PC-3 (cell line): ENCODE data around the gene UQCC2. TPM values are rescaled to one million over a fixed set of nuclear protein-coding genes. Genes with fewer than 3 reads are reported as not detected.
A peak's percentile ranks its signal among the peaks of the same experiment; 100 is the strongest.

Experiments used
- ATAC-seq: fragments of 200-7000 bp; cut with Tn5 transposase; 2 replicates; pipeline ENCODE4 v1.9.1; 2020; ENCODE audit warnings: mild to moderate bottlenecking, moderate library complexity
- BruUV-seq: library from RNA; stranded (reverse); fragments of 400-500 nt; replicated peaks from 2 replicates; lab custom pipeline; 2021; lab: Mats Ljungman, UMichigan
- CTCF ChIA-PET: fragments of 300-600 bp; sonication (Branson Sonifier 250); formaldehyde crosslinking; loops from one replicate; lab custom pipeline; 2022; ENCODE audit warnings: antibody characterized with exemption; lab: Charles Lee
- POLR2A ChIA-PET: fragments of 300-600 bp; sonication (Branson Sonifier 250); formaldehyde crosslinking; loops from one replicate; lab custom pipeline; 2022; ENCODE audit warnings: antibody characterized with exemption; ENCODE audit not compliant: unreplicated experiment; lab: Charles Lee
- DNase-seq: peaks from one replicate; pipeline ENCODE4 v3.0.0-alpha.2; 2015
- H2AFZ ChIP-seq: fragments of 300-600 bp; sonication (generic); 2 replicates; pipeline ENCODE4 v1.6.0; 2016; ENCODE audit warnings: antibody characterized with exemption, low read length
- H3F3A ChIP-seq: fragments of 300-600 bp; sonication (generic); one replicate; pipeline ENCODE4 v1.6.0; 2017; ENCODE audit warnings: antibody characterized with exemption, low read length, control low read depth, mild to moderate bottlenecking; ENCODE audit not compliant: unreplicated experiment
- H3K27ac ChIP-seq: fragments of 300-600 bp; sonication (generic); 2 replicates; pipeline ENCODE4 v1.5.1; 2016; ENCODE audit warnings: mild to moderate bottlenecking, low read length
- H3K27me3 ChIP-seq: fragments of 300-600 bp; sonication (generic); 2 replicates; pipeline ENCODE4 v1.6.1; 2016; ENCODE audit warnings: low read length, mixed read lengths
- H3K36me3 ChIP-seq: fragments of 300-600 bp; sonication (generic); 2 replicates; pipeline ENCODE4 v1.6.1; 2016; ENCODE audit warnings: low read depth, mixed run types, low read length, mixed read lengths
- H3K4me1 ChIP-seq: fragments of 300-600 bp; sonication (generic); 2 replicates; pipeline ENCODE4 v1.5.1; 2016; ENCODE audit warnings: low read length; ENCODE audit not compliant: insufficient read depth
- H3K4me2 ChIP-seq: fragments of 300-600 bp; sonication (generic); 2 replicates; pipeline ENCODE4 v1.6.0; 2016; ENCODE audit warnings: low read length
- H3K4me3 ChIP-seq: fragments of 300-600 bp; sonication (generic); 2 replicates; pipeline ENCODE4 v1.5.1; 2016; ENCODE audit warnings: mild to moderate bottlenecking, low read length, mixed read lengths
- H3K79me2 ChIP-seq: fragments of 300-600 bp; sonication (generic); 2 replicates; pipeline ENCODE4 v1.6.1; 2017; ENCODE audit warnings: low read length, mixed read lengths
- H3K9ac ChIP-seq: fragments of 300-600 bp; sonication (generic); 2 replicates; pipeline ENCODE4 v1.6.0; 2016; ENCODE audit warnings: mild to moderate bottlenecking, low read length
- H3K9me2 ChIP-seq: fragments of 300-600 bp; sonication (generic); replicated peaks from 2 replicates; pipeline ENCODE4 v1.6.1; 2016; ENCODE audit warnings: mixed run types, low read length, mixed read lengths
- H3K9me3 ChIP-seq: fragments of 300-600 bp; sonication (generic); 2 replicates; pipeline ENCODE4 v1.6.1; 2016; ENCODE audit warnings: low read length, mixed read lengths
- H4K20me1 ChIP-seq: fragments of 300-600 bp; sonication (generic); 2 replicates; pipeline ENCODE4 v1.6.1; 2016; ENCODE audit warnings: low read length, mixed read lengths
- EZH2 ChIP-seq: fragments of 300-600 bp; sonication (generic); IDR thresholded peaks from one replicate; pipeline ENCODE4 v1.6.1; 2017; ENCODE audit warnings: antibody characterized with exemption, mild to moderate bottlenecking, low read length; ENCODE audit not compliant: unreplicated experiment
- EZH2phosphoT487 ChIP-seq: fragments of 300-600 bp; sonication (generic); IDR thresholded peaks from 2 replicates; pipeline ENCODE4 v1.6.1; 2018; ENCODE audit warnings: mild to moderate bottlenecking, antibody characterized with exemption, low read length, borderline replicate concordance
- intact Hi-C: fragments of 100-400 bp; cut with micrococcal nuclease; formaldehyde crosslinking; loops from 2 replicates; pipeline ENCODE4 v1.9.0; 2023
- total RNA-seq: library from RNA; depleted of rRNA; stranded (reverse); fragments of >200 nt; gene quantifications from 2 replicates; pipeline ENCODE4 v1.2.3, GENCODE V29; 2014
- TF ChIP-seq, protein P1 (sequence below): fragments of 300-600 bp; sonication (generic); conservative IDR thresholded peaks from 2 replicates; pipeline ENCODE4 v1.5.1; 2017; ENCODE audit warnings: antibody characterized with exemption, low read depth, mild to moderate bottlenecking, low read length

Gene UQCC2
- total RNA-seq, 1 experiment from 2014 or later: 107 TPM

- ChIA-PET POLR2A (no interaction called here), CTCF (interaction anchor here (1.0 kb wide), 1 partner anchor 32 kb away, joined by 4 read pairs; no protein-coding TSS in a partner anchor)
- TF ChIP-seq, protein P1, sequence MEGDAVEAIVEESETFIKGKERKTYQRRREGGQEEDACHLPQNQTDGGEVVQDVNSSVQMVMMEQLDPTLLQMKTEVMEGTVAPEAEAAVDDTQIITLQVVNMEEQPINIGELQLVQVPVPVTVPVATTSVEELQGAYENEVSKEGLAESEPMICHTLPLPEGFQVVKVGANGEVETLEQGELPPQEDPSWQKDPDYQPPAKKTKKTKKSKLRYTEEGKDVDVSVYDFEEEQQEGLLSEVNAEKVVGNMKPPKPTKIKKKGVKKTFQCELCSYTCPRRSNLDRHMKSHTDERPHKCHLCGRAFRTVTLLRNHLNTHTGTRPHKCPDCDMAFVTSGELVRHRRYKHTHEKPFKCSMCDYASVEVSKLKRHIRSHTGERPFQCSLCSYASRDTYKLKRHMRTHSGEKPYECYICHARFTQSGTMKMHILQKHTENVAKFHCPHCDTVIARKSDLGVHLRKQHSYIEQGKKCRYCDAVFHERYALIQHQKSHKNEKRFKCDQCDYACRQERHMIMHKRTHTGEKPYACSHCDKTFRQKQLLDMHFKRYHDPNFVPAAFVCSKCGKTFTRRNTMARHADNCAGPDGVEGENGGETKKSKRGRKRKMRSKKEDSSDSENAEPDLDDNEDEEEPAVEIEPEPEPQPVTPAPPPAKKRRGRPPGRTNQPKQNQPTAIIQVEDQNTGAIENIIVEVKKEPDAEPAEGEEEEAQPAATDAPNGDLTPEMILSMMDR: no peak
- TF ChIP-seq EZH2phosphoT487 (no peak), EZH2 (no peak)
- no peaks in the 10 kb centered on the region for H3K79me2 ChIP-seq
- peak overlapping the region; percentile 53; the same call in 1 of the 2 replicates for H3K27ac ChIP-seq
- peak; percentile 83 for ATAC-seq
- peaks cover 25% of the 10 kb centered on the region for H3K36me3 ChIP-seq
- H3K4me1 ChIP-seq: peaks cover 16% of the 10 kb centered on the region
- H3K4me2 ChIP-seq: no peak overlapping the region
- no peak overlapping the region for H3K4me3 ChIP-seq
- no peak overlapping the region for H2AFZ ChIP-seq
- no peaks in the 10 kb centered on the region for H4K20me1 ChIP-seq
- no peaks in the 10 kb centered on the region for H3K9me3 ChIP-seq
- intact Hi-C loops: no loop called here
- no peaks in the 10 kb centered on the region for H3K27me3 ChIP-seq
- DNase-seq: peak; percentile 76
- peaks cover 4% of the 10 kb centered on the region for H3F3A ChIP-seq
- peak overlapping the region; percentile 33; the same call in 1 of the 2 replicates for H3K9ac ChIP-seq
- BruUV-seq: no TSS peak
- no peaks in the 10 kb centered on the region for H3K9me2 ChIP-seq
These were observed 42.6 kb downstream of the UQCC2 start for GRCh38 chr6:33668914-33669313.

DNA sequence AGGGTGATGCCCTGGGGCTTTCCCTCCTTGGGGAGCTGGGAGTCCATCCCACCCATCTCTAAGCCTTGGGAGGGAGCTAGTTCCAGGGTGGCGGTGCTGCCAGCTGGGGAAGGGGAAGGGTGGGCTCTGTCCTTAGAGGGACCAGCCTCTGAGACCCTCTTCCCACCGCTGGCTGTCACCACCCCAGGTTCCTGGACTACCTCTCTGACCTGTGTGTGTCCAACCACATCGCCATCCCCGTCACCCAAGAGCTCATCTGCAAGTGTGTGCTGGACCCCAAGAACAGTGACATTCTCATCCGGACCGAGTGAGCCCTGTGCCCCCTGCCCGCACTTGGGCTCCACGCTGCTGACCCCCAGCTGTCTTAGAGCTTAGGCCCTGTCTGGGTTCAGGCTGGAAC is 43.2 kb downstream of the UQCC2 start:
- Histone ChIP-seq H3K27ac (peak overlapping the region; percentile 53; the same call in 1 of the 2 replicates), H3K9ac (peak overlapping the region; percentile 33; the same call in 1 of the 2 replicates), H3K4me2 (no peak overlapping the region), H3K36me3 (peaks cover 19% of the 10 kb centered on the region), H2AFZ (no peak overlapping the region), H3K27me3 (no peaks in the 10 kb centered on the region), H3K4me1 (peaks cover 14% of the 10 kb centered on the region), H3K79me2 (no peaks in the 10 kb centered on the region), H3F3A (peaks cover 4% of the 10 kb centered on the region), H3K4me3 (no peak overlapping the region), H4K20me1 (no peaks in the 10 kb centered on the region), H3K9me2 (no peaks in the 10 kb centered on the region), H3K9me3 (no peaks in the 10 kb centered on the region)
- POLR2A ChIA-PET: no interaction called here
- CTCF ChIA-PET: interaction anchor here (1.0 kb wide), 1 partner anchor 32 kb away, joined by 4 read pairs; no protein-coding TSS in a partner anchor
- TF ChIP-seq EZH2: no peak
- TF ChIP-seq, protein P1: no peak
- TF ChIP-seq EZH2phosphoT487: no peak
- no peak for DNase-seq
- no TSS peak for BruUV-seq
- ATAC-seq: no peak
- intact Hi-C loops: no loop called here

DNA sequence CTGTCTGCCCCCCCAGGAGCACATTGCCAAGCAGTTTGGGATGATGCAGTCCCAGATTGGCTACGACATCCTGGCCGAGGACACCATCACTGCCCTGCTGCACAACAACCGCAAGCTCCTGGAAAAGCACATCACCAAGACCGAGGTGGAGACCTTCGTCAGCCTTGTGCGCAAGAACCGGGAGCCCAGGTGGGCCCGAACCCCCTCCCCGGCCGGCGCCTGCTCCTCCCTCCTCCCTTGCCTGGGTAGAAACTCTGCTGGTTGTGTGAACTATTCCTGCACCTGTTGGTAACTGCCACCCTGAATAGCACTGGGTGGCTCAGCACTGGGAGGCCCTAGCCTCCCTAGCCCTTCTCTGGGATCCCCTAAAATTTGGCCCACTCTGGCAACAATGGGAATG is 43.7 kb downstream of the UQCC2 start:
- BruUV-seq: no TSS peak
- Histone ChIP-seq H3K79me2 (no peaks in the 10 kb centered on the region), H2AFZ (no peak overlapping the region), H3K27ac (no peak overlapping the region), H3K4me3 (no peak overlapping the region), H3K4me2 (no peak overlapping the region), H3K36me3 (peaks cover 22% of the 10 kb centered on the region), H3K9ac (no peak overlapping the region), H4K20me1 (no peaks in the 10 kb centered on the region), H3K27me3 (no peaks in the 10 kb centered on the region), H3K4me1 (peaks cover 10% of the 10 kb centered on the region), H3F3A (peaks cover 4% of the 10 kb centered on the region), H3K9me3 (no peaks in the 10 kb centered on the region), H3K9me2 (no peaks in the 10 kb centered on the region)
- POLR2A ChIA-PET: no interaction called here
- intact Hi-C loops: no loop called here
- ATAC-seq (no peak), DNase-seq (no peak)
- no peak for TF ChIP-seq EZH2phosphoT487
- TF ChIP-seq EZH2: no peak
- TF ChIP-seq, protein P1: no peak
- CTCF ChIA-PET: no interaction called here
